GM21723 (cell line): ENCODE results near the gene SYTL5.
"Not testable (repeated sequence)": the region's sequence is repeated elsewhere in the genome, so short reads cannot be mapped to it uniquely, and the experiment has no call there.

Experiments used
- ATAC-seq: cut with Tn5 transposase; IDR thresholded peaks from one replicate; pipeline ENCODE4 v1.9.1; 2021; ENCODE audit warnings: mild to moderate bottlenecking, moderate library complexity; ENCODE audit not compliant: unreplicated experiment

SYTL5 gene

DNA sequence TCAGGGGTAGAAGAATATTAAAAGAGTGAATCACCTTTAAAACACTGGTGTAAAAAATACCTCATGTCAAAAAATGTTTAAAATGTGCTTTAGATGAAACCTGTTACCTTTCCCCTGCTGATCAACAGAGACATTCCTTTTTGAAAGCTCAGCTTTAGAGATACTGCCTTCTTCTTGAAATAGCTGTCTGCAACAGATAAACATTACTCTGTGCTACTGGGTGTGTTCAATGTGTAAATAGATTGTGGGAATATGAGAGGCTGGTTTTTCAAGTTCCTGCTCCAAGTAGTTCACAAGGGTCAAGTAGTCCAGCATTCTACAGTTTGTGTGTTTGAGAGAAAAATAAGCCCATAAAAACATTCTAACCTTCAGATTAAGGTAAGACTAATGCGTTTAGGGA is at the start of gene SYTL5:
TSS of gene SYTL5 (plus strand) at position 263 of the 400 bp plus-strand sequence. CDS start 27,337 bp downstream, outside the sequence.
- ATAC-seq, result no peak

DNA sequence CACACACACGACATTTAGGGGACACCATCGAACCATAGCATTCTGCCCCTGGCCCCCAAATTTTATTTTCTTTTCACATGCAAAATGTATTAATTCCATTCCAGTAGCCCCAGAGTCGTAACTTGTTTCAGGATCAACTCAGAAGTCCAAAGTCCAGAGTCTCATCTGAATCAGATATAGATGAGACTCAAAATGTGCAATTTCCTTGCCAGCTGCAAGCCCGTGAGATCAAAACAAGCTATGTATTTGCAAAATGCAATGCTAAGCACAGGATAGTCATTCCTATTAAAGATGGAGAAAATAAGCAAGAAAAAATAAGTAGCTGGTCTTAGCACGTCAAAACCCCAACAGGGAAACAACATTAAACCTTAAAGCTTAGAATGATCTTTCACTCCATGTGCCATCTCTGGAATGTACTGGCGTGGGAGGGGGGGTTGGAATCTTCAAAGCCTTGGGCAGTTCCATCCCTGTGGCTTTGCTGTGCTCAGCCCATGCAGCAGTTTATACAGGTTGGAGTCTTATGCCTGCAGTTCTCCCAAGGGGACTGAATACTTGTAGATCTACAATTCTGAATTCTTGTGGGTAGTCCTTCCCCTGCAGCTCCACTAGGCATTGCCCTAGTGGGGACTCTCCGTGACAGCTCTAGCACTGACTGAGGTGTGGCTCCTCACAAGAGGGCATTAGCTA is 47.7 kb upstream of the SYTL5 start:
- ATAC-seq, result no peak

DNA sequence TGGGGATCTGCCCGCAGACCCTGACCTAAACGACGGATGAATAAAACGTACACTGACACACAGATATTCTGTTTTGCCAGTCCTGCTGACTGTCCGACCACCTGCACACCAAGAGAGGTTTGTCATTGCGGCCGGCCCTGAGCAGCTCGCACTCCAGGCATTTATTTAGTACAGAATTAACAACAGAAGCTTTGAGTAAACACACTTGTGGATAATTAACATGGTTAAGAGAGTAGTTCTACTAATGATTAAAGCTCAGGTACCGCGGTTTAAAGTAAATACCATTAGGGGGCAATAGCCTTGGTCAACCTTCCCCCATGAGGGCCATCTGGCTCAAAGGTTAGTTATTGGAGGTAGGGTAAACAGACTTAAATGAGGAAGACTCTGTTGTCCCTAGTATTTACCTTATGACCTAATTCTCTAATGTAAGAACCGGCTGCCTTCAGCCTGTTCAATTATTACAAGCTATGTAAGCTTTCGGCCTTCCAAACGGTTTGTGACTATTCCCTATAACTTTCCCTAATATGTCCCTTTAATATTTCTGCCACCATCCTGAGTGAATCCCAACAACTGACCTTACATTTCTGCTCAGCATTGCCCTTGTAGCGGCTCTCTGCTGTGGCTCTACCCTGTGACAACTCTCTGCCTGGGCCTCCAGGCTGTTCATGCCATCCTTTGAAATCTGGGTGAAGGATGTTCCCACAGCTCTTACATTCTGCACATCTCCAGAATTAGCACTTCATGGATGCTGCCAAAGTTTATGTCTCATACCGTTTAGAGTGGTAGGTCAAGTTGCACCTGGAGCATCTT is 46.9 kb upstream of the SYTL5 start:
- no peak for ATAC-seq

DNA sequence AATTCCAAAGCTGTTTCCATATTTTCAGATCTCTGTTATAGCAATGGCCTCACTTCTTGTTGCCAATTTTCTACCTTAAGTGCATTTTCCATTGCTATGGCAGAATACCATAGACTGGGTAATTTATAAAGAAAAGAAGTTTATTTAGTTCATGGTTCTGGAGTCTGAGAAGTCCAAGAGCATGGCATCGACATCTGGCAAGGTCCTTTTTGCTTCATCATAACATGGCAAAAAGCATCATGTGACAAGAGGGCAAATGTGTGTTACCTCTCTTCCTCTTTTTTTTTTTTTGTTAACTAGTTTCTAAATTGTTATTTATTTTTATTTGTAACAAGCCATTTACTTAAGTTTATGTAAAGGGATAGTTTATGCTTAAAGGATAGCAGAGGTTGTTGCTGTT is 45.2 kb upstream of the SYTL5 start:
- no peak for ATAC-seq

DNA sequence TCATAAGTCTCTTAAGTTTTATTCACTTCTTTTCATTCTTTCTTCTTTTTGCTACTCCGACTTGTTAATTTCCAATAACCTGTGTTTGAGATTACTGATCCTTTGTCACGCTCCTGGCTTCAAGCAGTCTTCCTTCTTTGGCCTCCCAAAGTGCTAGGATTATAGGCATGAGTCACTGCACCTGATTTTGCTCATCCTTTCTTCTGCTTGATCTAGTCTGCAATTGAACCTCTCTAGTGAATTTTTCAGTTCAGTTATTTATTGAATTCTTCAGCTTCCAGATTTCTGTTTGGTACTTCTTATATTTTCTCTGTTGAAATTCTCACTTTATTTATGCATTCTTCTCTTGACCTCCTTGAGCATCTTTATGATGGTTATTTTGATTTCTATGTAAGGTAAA is 38.6 kb upstream of the SYTL5 start:
- ATAC-seq, result no peak

DNA sequence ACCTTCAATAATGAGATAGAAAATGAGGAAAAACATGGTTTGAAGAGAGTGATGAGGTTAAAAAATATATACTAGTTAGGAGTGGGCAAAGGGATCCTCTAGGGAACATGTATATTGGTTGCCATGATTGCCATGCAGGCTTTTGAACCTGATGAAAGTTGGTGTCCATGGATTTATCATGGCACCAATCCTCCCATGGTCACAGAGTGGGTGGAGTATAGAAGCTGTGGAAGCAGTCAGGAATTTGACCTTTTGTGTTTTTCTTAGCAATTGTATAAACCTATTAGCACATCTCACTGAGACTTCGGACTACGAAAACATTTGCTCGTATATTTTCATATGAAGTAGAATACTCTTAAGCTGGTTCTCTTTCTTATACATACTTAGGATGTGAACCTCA is 30.9 kb upstream of the SYTL5 start:
- ATAC-seq, result no peak

DNA sequence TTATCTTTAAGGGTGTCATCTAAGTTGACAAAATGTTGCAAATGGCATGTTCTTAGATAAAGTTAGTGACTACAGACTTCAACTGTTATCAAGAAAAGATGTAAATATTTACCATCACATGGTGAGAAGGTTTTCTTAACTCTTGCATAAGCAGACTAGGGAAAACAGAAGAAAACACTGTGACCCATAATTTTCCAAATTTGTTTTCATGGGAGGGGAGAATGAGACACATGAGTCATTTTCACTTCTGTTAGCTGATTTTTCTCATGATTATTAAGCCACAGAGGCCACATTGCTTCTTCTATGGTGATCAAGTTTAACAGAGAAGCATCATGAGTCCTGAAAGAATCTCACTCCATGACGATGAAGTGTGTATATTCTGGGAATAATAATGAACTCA is 30.2 kb upstream of the SYTL5 start:
- ATAC-seq, result no peak

DNA sequence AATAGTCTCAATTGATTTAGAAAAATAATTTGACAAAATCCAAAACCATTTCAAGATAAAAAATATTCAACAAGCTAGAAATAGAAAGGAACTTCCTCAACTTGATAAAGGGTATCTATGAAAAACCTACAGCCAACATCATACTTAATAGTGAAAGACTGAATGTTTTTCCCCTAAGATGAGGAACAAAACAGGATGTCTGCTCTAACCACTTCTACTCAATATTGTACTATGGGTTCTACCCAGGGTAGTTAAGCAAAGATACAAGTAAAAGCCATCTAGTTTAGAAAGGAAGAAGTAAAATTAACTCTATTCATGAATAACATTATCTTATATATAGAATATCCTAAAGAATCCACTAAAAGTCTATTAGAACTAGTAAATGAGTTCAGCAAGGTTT is 21.5 kb upstream of the SYTL5 start:
- no peak for ATAC-seq

DNA sequence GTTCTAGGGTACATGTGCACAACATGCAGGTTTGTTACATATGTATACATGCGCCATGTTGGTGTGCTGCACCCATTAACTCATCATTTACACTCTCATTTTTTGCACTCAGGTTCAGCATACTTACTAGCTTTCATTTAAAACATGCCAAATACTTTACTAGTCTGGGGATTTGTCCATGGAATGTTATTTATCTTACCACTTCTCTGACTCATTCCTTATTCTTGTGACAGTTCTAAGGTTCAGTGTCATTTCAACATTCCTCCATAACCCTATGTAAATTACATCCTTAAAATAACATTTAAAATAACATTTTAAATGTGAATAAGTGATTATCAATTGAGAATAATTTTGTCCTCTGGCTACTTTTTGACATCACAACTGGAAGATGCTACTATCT is 19.5 kb upstream of the SYTL5 start:
- no peak for ATAC-seq

- no peak for ATAC-seq
These were observed 17.0 kb upstream of the SYTL5 start for GRCh38 chrX:37989304-37989703.

GRCh38 chrX:37991303-37991702 is 15.1 kb upstream of the SYTL5 start:
- not testable (repeated sequence) for ATAC-seq

DNA sequence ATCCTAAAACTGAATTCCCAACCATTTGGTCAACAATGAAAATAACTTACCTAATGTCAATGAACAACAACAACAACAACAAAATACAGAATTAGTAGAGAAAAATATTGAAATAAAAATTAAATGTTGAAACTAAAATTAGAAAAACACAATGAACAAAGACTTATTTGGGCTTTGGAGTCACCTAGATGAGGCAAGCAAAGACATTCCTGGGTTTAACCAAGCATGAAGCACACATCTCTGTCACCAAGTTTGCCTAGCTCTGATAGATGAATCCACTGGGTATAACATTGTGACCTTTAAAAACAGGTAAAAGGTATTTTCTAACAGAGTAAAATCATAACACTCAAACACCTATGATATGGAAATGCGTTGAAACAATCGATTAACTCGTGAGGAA is 13.2 kb upstream of the SYTL5 start:
- no peak for ATAC-seq

- ATAC-seq, result peak; percentile 60
These were observed 12.3 kb upstream of the SYTL5 start for GRCh38 chrX:37993837-37994619.

DNA sequence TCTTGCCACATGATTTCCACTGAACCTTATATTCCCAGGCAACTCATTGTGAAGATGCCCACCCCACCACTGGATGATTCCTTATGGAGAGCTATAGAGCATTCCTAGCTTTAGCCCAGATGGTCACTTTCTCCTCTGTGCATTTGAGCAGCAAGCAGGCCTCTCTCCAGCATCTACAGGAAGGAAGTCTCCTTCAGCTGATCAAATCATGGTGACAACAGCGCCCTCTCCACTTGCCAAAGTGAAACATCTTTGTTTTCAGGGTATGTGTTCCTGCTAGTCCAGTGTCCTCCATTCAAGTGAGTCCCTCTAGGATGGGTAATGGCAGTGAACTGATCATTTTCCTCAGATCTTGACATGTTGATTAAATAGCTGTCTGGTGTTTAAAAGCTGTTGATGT is 10.9 kb upstream of the SYTL5 start:
- ATAC-seq, result no peak

GRCh38 chrX:37997096-37997495 is 9.3 kb upstream of the SYTL5 start:
- no peak for ATAC-seq

- no peak for ATAC-seq
These were observed 7.6 kb upstream of the SYTL5 start for GRCh38 chrX:37998586-37999262.

GRCh38 chrX:38000706-38001105 is 5.6 kb upstream of the SYTL5 start:
- ATAC-seq, result no peak

DNA sequence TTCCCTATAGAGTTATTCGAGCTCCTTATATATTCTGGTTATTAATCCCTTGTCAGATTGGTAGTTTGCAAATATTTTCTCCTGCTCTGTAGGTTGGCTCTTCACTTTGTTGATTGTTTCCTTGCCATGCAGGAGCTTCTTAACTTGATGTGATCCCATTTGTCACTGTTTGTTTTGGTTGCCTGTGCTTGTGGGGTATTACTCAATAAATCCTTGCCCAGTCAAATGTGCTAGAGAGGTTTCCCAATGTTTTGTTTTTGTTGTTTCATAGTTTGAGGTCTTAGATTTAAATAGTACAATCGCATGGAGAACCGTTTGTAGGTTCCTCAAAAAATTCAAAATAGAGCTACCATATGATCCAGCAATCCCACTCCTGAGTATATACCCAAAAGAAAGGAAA is 2.3 kb upstream of the SYTL5 start:
- ATAC-seq, result no peak

GRCh38 chrX:38006778-38007177 is 425 bp downstream of the SYTL5 start:
- ATAC-seq, result no peak

DNA sequence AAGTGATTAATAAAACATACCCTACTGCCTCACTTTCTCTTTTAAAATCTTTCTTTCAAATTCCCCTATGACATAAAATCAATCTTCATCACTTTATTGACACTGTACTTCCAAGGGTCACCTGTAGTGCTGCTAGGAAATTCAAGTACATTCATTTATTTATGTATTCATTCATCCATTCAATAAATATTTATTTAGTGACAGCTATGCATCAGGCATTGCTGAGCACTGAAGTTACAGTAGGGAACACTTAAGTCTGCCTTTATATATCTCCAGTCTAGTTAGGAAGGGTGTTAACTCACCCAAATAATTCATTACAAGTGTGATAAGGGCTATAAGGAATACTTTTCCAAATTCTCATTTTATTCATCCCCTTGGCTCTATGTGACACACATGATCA is 2.3 kb downstream of the SYTL5 start:
- no peak for ATAC-seq

- no peak for ATAC-seq
These were observed 3.3 kb downstream of the SYTL5 start for GRCh38 chrX:38009641-38010040.
